H9 (cell line): ENCODE data around the gene TCEA2. TPM values are rescaled to one million over a fixed set of nuclear protein-coding genes. Genes with fewer than 3 reads are reported as not detected.

Experiments
- DNase-seq: peaks from one replicate; pipeline ENCODE4 v3.0.0-alpha.2; 2017
- H2AFZ ChIP-seq: one replicate; pipeline ENCODE4 v1.6.1; 2013; ENCODE audit warnings: mild to moderate bottlenecking, low read length, control low read depth, moderate library complexity
- H2AK5ac ChIP-seq: 2 replicates; pipeline ENCODE4 v1.6.1; 2013; ENCODE audit warnings: low read length, control low read depth, mixed read lengths; ENCODE audit not compliant: insufficient read length
- H2BK120ac ChIP-seq: one replicate; pipeline ENCODE4 v1.6.1; 2013; ENCODE audit warnings: low read depth, mild to moderate bottlenecking, low read length, control low read depth, inconsistent platforms; ENCODE audit not compliant: poor library complexity, severe bottlenecking
- H2BK12ac ChIP-seq: 2 replicates; pipeline ENCODE4 v1.6.1; 2013; ENCODE audit warnings: low read length, control low read depth, mixed read lengths, low read depth; ENCODE audit not compliant: insufficient read length
- H2BK15ac ChIP-seq: 2 replicates; pipeline ENCODE4 v1.6.1; 2013; ENCODE audit warnings: low read depth, low read length, control low read depth
- H2BK20ac ChIP-seq: one replicate; pipeline ENCODE4 v1.6.1; 2013; ENCODE audit warnings: low read depth, mild to moderate bottlenecking, low read length, control low read depth, inconsistent platforms; ENCODE audit not compliant: poor library complexity, severe bottlenecking
- H2BK5ac ChIP-seq: 2 replicates; pipeline ENCODE4 v1.6.1; 2013; ENCODE audit warnings: low read length, control low read depth, mixed read lengths; ENCODE audit not compliant: insufficient read length
- H3K14ac ChIP-seq: 2 replicates; pipeline ENCODE4 v1.6.1; 2013; ENCODE audit warnings: low read length, control low read depth; ENCODE audit not compliant: insufficient read depth
- H3K18ac ChIP-seq: 2 replicates; pipeline ENCODE4 v1.6.1; 2013; ENCODE audit warnings: low read depth, mild to moderate bottlenecking, mixed read lengths, low read length, control low read depth; ENCODE audit not compliant: insufficient read length
- H3K23ac ChIP-seq: 2 replicates; pipeline ENCODE4 v1.6.1; 2013; ENCODE audit warnings: low read length, control low read depth, mixed read lengths, low read depth; ENCODE audit not compliant: insufficient read length
- H3K23me2 ChIP-seq: 2 replicates; pipeline ENCODE4 v1.6.1; 2013; ENCODE audit warnings: low read depth, mild to moderate bottlenecking, mixed read lengths, low read length, control low read depth; ENCODE audit not compliant: insufficient read length, poor library complexity, severe bottlenecking
- H3K27ac ChIP-seq: 2 replicates; pipeline ENCODE4 v1.5.1; 2013; ENCODE audit warnings: low read length, control low read depth, mixed read lengths, low read depth; ENCODE audit not compliant: insufficient read length
- H3K27me3 ChIP-seq: 2 replicates; pipeline ENCODE4 v1.6.1; 2013; ENCODE audit warnings: low read length, control low read depth, inconsistent platforms; ENCODE audit not compliant: insufficient read depth
- H3K4ac ChIP-seq: 2 replicates; pipeline ENCODE4 v1.6.1; 2013; ENCODE audit warnings: low read depth, mild to moderate bottlenecking, control low read depth, inconsistent platforms, low read length, moderate library complexity
- H3K4me1 ChIP-seq: 2 replicates; pipeline ENCODE4 v1.6.1; 2013; ENCODE audit warnings: low read length, control low read depth, inconsistent platforms; ENCODE audit not compliant: insufficient read depth
- H3K4me2 ChIP-seq: 2 replicates; pipeline ENCODE4 v1.6.1; 2013; ENCODE audit warnings: low read length, control low read depth, mixed read lengths; ENCODE audit not compliant: insufficient read length, insufficient read depth
- H3K56ac ChIP-seq: 2 replicates; pipeline ENCODE4 v1.6.1; 2013; ENCODE audit warnings: low read depth, mild to moderate bottlenecking, mixed read lengths, low read length, control low read depth; ENCODE audit not compliant: insufficient read length
- H3K79me1 ChIP-seq: 2 replicates; pipeline ENCODE4 v1.6.1; 2013; ENCODE audit warnings: low read depth, mild to moderate bottlenecking, moderate library complexity, low read length, control low read depth, inconsistent platforms; ENCODE audit not compliant: insufficient read depth, poor library complexity, severe bottlenecking
- H3K79me2 ChIP-seq: 2 replicates; pipeline ENCODE4 v1.6.1; 2013; ENCODE audit warnings: low read length, control low read depth, inconsistent platforms; ENCODE audit not compliant: insufficient read depth
- H3K9ac ChIP-seq: 2 replicates; pipeline ENCODE4 v1.6.1; 2013; ENCODE audit warnings: low read length, control low read depth, mixed read lengths; ENCODE audit not compliant: insufficient read length; ENCODE audit errors: extremely low read depth
- H3K9me3 ChIP-seq: one replicate; pipeline ENCODE4 v1.6.1; 2013; ENCODE audit warnings: low read depth, low read length, inconsistent platforms; ENCODE audit not compliant: control insufficient read depth
- H3T11ph ChIP-seq: one replicate; pipeline ENCODE4 v1.6.1; 2013; ENCODE audit warnings: mild to moderate bottlenecking, low read length, control low read depth, inconsistent platforms
- H4K20me1 ChIP-seq: one replicate; pipeline ENCODE4 v1.6.1; 2013; ENCODE audit not compliant: control insufficient read depth, insufficient read length, insufficient read depth
- H4K5ac ChIP-seq: 2 replicates; pipeline ENCODE4 v1.6.1; 2013; ENCODE audit warnings: low read depth, mild to moderate bottlenecking, mixed read lengths, low read length, control low read depth; ENCODE audit not compliant: insufficient read length
- H4K8ac ChIP-seq: replicated peaks from 2 replicates; pipeline ENCODE4 v1.6.1; 2013; ENCODE audit warnings: low read length, control low read depth, mixed read lengths, low read depth; ENCODE audit not compliant: insufficient read length
- H4K91ac ChIP-seq: 2 replicates; pipeline ENCODE4 v1.6.1; 2013; ENCODE audit warnings: low read depth, mild to moderate bottlenecking, moderate library complexity, mixed read lengths, low read length, control low read depth; ENCODE audit not compliant: insufficient read length
- H3K27ac Mint-ChIP-seq, 3 experiments: 2 replicates in 2 of 3; 3 replicates in 1 of 3; pipeline ENCODE4 v1.8.0; 2020 to 2021; ENCODE audit warnings: mixed read lengths in 3 of 3, mild to moderate bottlenecking in 1 of 3, moderate library complexity in 1 of 3
- H3K27me3 Mint-ChIP-seq: 2 replicates; pipeline ENCODE4 v1.8.0; 2021; ENCODE audit warnings: low read depth, mild to moderate bottlenecking, moderate library complexity, mixed read lengths
- H3K36me3 Mint-ChIP-seq, 3 experiments: 2 replicates in 2 of 3; 3 replicates in 1 of 3; pipeline ENCODE4 v1.8.0; 2020 to 2021; ENCODE audit warnings: low read depth in 3 of 3, mixed read lengths in 3 of 3; ENCODE audit not compliant: insufficient read depth in 1 of 3
- H3K4me1 Mint-ChIP-seq, 2 experiments: 2 replicates each; pipeline ENCODE4 v1.8.0; 2020; ENCODE audit warnings: mixed read lengths in 2 of 2
- H3K4me3 Mint-ChIP-seq, 2 experiments: 2 replicates in 1 of 2; 3 replicates in 1 of 2; pipeline ENCODE4 v1.8.0; 2020 to 2021; ENCODE audit warnings: mild to moderate bottlenecking in 2 of 2, mixed read lengths in 2 of 2, moderate library complexity in 1 of 2
- H3K9me3 Mint-ChIP-seq, 2 experiments: 2 replicates in 1 of 2; 3 replicates in 1 of 2; pipeline ENCODE4 v1.8.0; 2020; ENCODE audit warnings: mild to moderate bottlenecking in 2 of 2, mixed read lengths in 2 of 2, moderate library complexity in 1 of 2
- WGBS: extraction: QIAGEN DNeasy Blood & Tissue Kit; methylation state at CpG from one replicate; pipeline ENCODE4 v1.1.7; 2013; ENCODE audit warnings: missing lambda C conversion rate, low lambda C conversion rate, mixed read lengths; ENCODE audit not compliant: insufficient read length; ENCODE audit errors: extremely low coverage; 5-methylcytosine and 5-hydroxymethylcytosine counted together
- total RNA-seq: library from RNA; stranded (reverse); gene quantifications from 2 replicates; pipeline ENCODE4 v1.2.1, GENCODE V29; 2021
- TF ChIP-seq, protein P1 (sequence below): fragments of 200-600 bp; sonication (generic); conservative IDR thresholded peaks from 3 replicates; pipeline ENCODE4 v1.8.0; 2021; ENCODE audit warnings: antibody characterized with exemption, mild to moderate bottlenecking

The TCEA2 gene
- total RNA-seq, 1 experiment from 2014 or later: 51.7 TPM

DNA sequence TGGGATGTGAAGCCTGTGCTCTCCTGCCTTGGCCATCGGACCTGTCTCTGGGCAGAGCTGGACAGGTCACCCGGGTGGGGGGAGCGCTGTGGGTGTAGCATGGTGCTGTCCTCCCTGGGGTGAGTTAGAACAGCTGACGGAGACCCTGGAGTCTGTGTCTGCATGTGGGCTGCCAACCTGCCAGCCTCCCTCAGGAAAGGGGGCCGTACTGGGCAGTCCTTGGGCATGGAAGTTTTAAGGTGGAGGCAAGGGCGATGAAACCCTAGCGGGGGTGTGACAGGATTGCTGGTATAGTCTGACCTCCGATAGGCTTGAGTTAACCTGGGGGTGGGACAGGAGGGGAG is 16.0 kb upstream of the TCEA2 start:
- no peak overlapping the region for H4K91ac ChIP-seq
- H2BK20ac ChIP-seq: no peak overlapping the region
- no peak for DNase-seq
- H3K14ac ChIP-seq: no peak overlapping the region
- H2AFZ ChIP-seq: no peak overlapping the region
- no peak overlapping the region for H3K4me2 ChIP-seq
- Mint-ChIP-seq H3K4me1 (peaks cover 12 to 21% of the 10 kb centered on the region in 2 experiments), H3K9me3 (peaks cover 0 to 3% of the 10 kb centered on the region in 2 experiments; a peak in 1 of 5 replicates), H3K27me3 (peaks cover 81% of the 10 kb centered on the region), H3K27ac (no peak overlapping the region), H3K4me3 (no peak overlapping the region), H3K36me3 (peaks cover 0 to 2% (median 0%) of the 10 kb centered on the region in 3 experiments; a peak in 2 of 7 replicates)
- H3K4me1 ChIP-seq: no peaks in the 10 kb centered on the region
- no peaks in the 10 kb centered on the region for H3K9me3 ChIP-seq
- H3K9ac ChIP-seq: no peak overlapping the region
- no peak overlapping the region for H3K18ac ChIP-seq
- no peak overlapping the region for H4K5ac ChIP-seq
- no peak overlapping the region for H3K4ac ChIP-seq
- no peak overlapping the region for H2BK15ac ChIP-seq
- WGBS: no CpG with 5 or more reads among the region's 8 CpGs
- no peaks in the 10 kb centered on the region for H4K20me1 ChIP-seq
- no peak overlapping the region for H2BK120ac ChIP-seq
- H3T11ph ChIP-seq: no peak overlapping the region
- H3K23me2 ChIP-seq: peaks cover 3% of the 10 kb centered on the region
- no peak overlapping the region for H4K8ac ChIP-seq
- TF ChIP-seq, protein P1, sequence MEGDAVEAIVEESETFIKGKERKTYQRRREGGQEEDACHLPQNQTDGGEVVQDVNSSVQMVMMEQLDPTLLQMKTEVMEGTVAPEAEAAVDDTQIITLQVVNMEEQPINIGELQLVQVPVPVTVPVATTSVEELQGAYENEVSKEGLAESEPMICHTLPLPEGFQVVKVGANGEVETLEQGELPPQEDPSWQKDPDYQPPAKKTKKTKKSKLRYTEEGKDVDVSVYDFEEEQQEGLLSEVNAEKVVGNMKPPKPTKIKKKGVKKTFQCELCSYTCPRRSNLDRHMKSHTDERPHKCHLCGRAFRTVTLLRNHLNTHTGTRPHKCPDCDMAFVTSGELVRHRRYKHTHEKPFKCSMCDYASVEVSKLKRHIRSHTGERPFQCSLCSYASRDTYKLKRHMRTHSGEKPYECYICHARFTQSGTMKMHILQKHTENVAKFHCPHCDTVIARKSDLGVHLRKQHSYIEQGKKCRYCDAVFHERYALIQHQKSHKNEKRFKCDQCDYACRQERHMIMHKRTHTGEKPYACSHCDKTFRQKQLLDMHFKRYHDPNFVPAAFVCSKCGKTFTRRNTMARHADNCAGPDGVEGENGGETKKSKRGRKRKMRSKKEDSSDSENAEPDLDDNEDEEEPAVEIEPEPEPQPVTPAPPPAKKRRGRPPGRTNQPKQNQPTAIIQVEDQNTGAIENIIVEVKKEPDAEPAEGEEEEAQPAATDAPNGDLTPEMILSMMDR: no peak
- peaks cover 29% of the 10 kb centered on the region; the same call in 1 of the 2 replicates for H3K27me3 ChIP-seq
- H3K79me1 ChIP-seq: no peaks in the 10 kb centered on the region
- H3K23ac ChIP-seq: no peak overlapping the region
- no peak overlapping the region for H2BK5ac ChIP-seq
- H3K79me2 ChIP-seq: no peaks in the 10 kb centered on the region
- no peak overlapping the region for H2AK5ac ChIP-seq
- no peak overlapping the region for H2BK12ac ChIP-seq
- H3K27ac ChIP-seq: no peak overlapping the region
- no peak overlapping the region for H3K56ac ChIP-seq
